ENCODE results near the gene ARMC3.

Gene ARMC3

GRCh38 chr10:22893781-22894180, 34.1 kb upstream of the ARMC3 start:
- no peak for ATAC-seq
- TF ChIP-seq ZC3H10 (CRISPR knock-in tag; IDR thresholded peaks at IDR 0.05) (no peak), POU6F1 (CRISPR knock-in tag; IDR thresholded peaks at IDR 0.05; ENCODE audit: borderline replicate concordance, low read depth) (no peak), ISL1 (CRISPR knock-in tag; IDR thresholded peaks at IDR 0.05) (no peak), ZFP3 (CRISPR knock-in tag; IDR thresholded peaks at IDR 0.05) (no peak), SNAI2 (CRISPR knock-in tag; IDR thresholded peaks at IDR 0.05) (no peak), GLIS3 (CRISPR knock-in tag; IDR thresholded peaks at IDR 0.05) (no peak), ZFP30 (CRISPR knock-in tag; IDR thresholded peaks at IDR 0.05) (no peak), ZNF8 (CRISPR knock-in tag; IDR thresholded peaks at IDR 0.05) (no peak), OSR1 (CRISPR knock-in tag; IDR thresholded peaks at IDR 0.05) (no peak)

- TF ChIP-seq ZC3H10 (CRISPR knock-in tag; IDR thresholded peaks at IDR 0.05) (no peak), CSDC2 (CRISPR knock-in tag; IDR thresholded peaks at IDR 0.05) (no peak), OSR1 (CRISPR knock-in tag; IDR thresholded peaks at IDR 0.05) (no peak), GLIS3 (CRISPR knock-in tag; IDR thresholded peaks at IDR 0.05) (no peak), ZNF8 (CRISPR knock-in tag; IDR thresholded peaks at IDR 0.05) (no peak), ZNF565 (CRISPR knock-in tag; conservative IDR thresholded peaks at IDR 0.05; ENCODE audit: low read depth) (no peak), TSHZ2 (CRISPR knock-in tag; IDR thresholded peaks at IDR 0.05) (no peak)
- no peak for ATAC-seq
Observed at GRCh38 chr10:22894714-22895113, 33.1 kb upstream of the ARMC3 start.

GRCh38 chr10:22895252-22895651, 32.6 kb upstream of the ARMC3 start:
- no peak for ATAC-seq
- TF ChIP-seq ZNF70 (CRISPR knock-in tag; IDR thresholded peaks at IDR 0.05) (no peak), TOX (CRISPR knock-in tag; IDR thresholded peaks at IDR 0.05; ENCODE audit: borderline replicate concordance) (no peak), ZNF565 (CRISPR knock-in tag; conservative IDR thresholded peaks at IDR 0.05; ENCODE audit: low read depth) (no peak), ZC3H10 (CRISPR knock-in tag; IDR thresholded peaks at IDR 0.05) (no peak), SNAI2 (CRISPR knock-in tag; IDR thresholded peaks at IDR 0.05) (no peak), ZFP3 (CRISPR knock-in tag; IDR thresholded peaks at IDR 0.05) (no peak), ZFP30 (CRISPR knock-in tag; IDR thresholded peaks at IDR 0.05) (no peak), PPARA (CRISPR knock-in tag; IDR thresholded peaks at IDR 0.05; ENCODE audit: borderline replicate concordance) (no peak), BACH2 (CRISPR knock-in tag; IDR thresholded peaks at IDR 0.05; ENCODE audit: borderline replicate concordance) (no peak), POU6F1 (CRISPR knock-in tag; IDR thresholded peaks at IDR 0.05; ENCODE audit: borderline replicate concordance, low read depth) (no peak)

- ATAC-seq = no peak
- TF ChIP-seq ZNF8 (CRISPR knock-in tag; IDR thresholded peaks at IDR 0.05) (no peak), TSHZ2 (CRISPR knock-in tag; IDR thresholded peaks at IDR 0.05) (no peak), ISL1 (CRISPR knock-in tag; IDR thresholded peaks at IDR 0.05) (no peak), POU6F1 (CRISPR knock-in tag; IDR thresholded peaks at IDR 0.05; ENCODE audit: borderline replicate concordance, low read depth) (no peak), SNAI2 (CRISPR knock-in tag; IDR thresholded peaks at IDR 0.05) (no peak), ARNTL (CRISPR knock-in tag; IDR thresholded peaks at IDR 0.05; ENCODE audit: borderline replicate concordance, low read depth) (no peak), ESRRG (CRISPR knock-in tag; IDR thresholded peaks at IDR 0.05) (no peak), BACH2 (CRISPR knock-in tag; IDR thresholded peaks at IDR 0.05; ENCODE audit: borderline replicate concordance) (no peak), CREB5 (CRISPR knock-in tag; IDR thresholded peaks at IDR 0.05; ENCODE audit: low read depth) (no peak), TOX (CRISPR knock-in tag; IDR thresholded peaks at IDR 0.05; ENCODE audit: borderline replicate concordance) (no peak), PPARA (CRISPR knock-in tag; IDR thresholded peaks at IDR 0.05; ENCODE audit: borderline replicate concordance) (no peak), CSRNP3 (CRISPR knock-in tag; IDR thresholded peaks at IDR 0.05) (no peak), CSDC2 (CRISPR knock-in tag; IDR thresholded peaks at IDR 0.05) (no peak), ZFP3 (CRISPR knock-in tag; IDR thresholded peaks at IDR 0.05) (no peak), ZFP30 (CRISPR knock-in tag; IDR thresholded peaks at IDR 0.05) (no peak)
Observed at GRCh38 chr10:22897371-22897770, 30.5 kb upstream of the ARMC3 start.
